BLaER1 (cell line): Measurements from ENCODE around the gene HLF.

Source experiments
- H3K27ac ChIP-seq: shearing (Covaris generic); formaldehyde crosslinking; 2 replicates; pipeline ENCODE4 v1.8.1; 2022
- H3K27me3 ChIP-seq: shearing (Covaris generic); formaldehyde crosslinking; 2 replicates; pipeline ENCODE4 v1.8.1; 2022
- H3K36me3 ChIP-seq: shearing (Covaris generic); formaldehyde crosslinking; 2 replicates; pipeline ENCODE4 v1.8.1; 2022
- H3K4me1 ChIP-seq: shearing (Covaris generic); formaldehyde crosslinking; 2 replicates; pipeline ENCODE4 v1.8.1; 2022
- H3K4me2 ChIP-seq: shearing (Covaris generic); formaldehyde crosslinking; 2 replicates; pipeline ENCODE4 v1.8.1; 2022
- H3K4me3 ChIP-seq: shearing (Covaris generic); formaldehyde crosslinking; 2 replicates; pipeline ENCODE4 v1.8.1; 2022
- H3K9ac ChIP-seq: shearing (Covaris generic); formaldehyde crosslinking; 2 replicates; pipeline ENCODE4 v1.8.1; 2022
- H3K9me3 ChIP-seq: shearing (Covaris generic); formaldehyde crosslinking; 2 replicates; pipeline ENCODE4 v1.8.1; 2022
- H4K20me1 ChIP-seq: shearing (Covaris generic); formaldehyde crosslinking; 2 replicates; pipeline ENCODE4 v1.8.1; 2022
- Cebpa-rat ChIP-seq: shearing (Covaris generic); IDR thresholded peaks from 2 replicates; pipeline ENCODE4 v1.8.1; 2022

The HLF gene

GRCh38 chr17:55246583-55246982 is 18.2 kb upstream of the HLF start:
- H3K36me3 ChIP-seq = no peaks in the 10 kb centered on the region
- H4K20me1 ChIP-seq = no peaks in the 10 kb centered on the region
- peaks cover 10% of the 10 kb centered on the region for H3K4me1 ChIP-seq
- H3K4me3 ChIP-seq = no peak overlapping the region
- no peak overlapping the region for H3K9ac ChIP-seq
- H3K9me3 ChIP-seq = peaks cover 5% of the 10 kb centered on the region; the same call in 1 of the 2 replicates
- H3K27ac ChIP-seq = no peak overlapping the region
- no peaks in the 10 kb centered on the region for H3K27me3 ChIP-seq
- H3K4me2 ChIP-seq = peak overlapping the region; percentile 6; the same call in 1 of the 2 replicates
- TF ChIP-seq Cebpa-rat = no peak

GRCh38 chr17:55248077-55248476 is 16.7 kb upstream of the HLF start:
- 0 out of 2 replicates have a peak, but pooled peaks cover 5% of the 10 kb centered on the region for H3K9me3 ChIP-seq
- no peak for TF ChIP-seq Cebpa-rat
- no peak overlapping the region for H3K4me3 ChIP-seq
- H3K27me3 ChIP-seq = no peaks in the 10 kb centered on the region
- H3K36me3 ChIP-seq = no peaks in the 10 kb centered on the region
- H3K27ac ChIP-seq = no peak overlapping the region
- H3K9ac ChIP-seq = no peak overlapping the region
- no peaks in the 10 kb centered on the region for H4K20me1 ChIP-seq
- H3K4me1 ChIP-seq = peaks cover 10% of the 10 kb centered on the region
- no peak overlapping the region for H3K4me2 ChIP-seq

GRCh38 chr17:55249861-55250260 is 14.9 kb upstream of the HLF start:
- H3K4me3 ChIP-seq = no peak overlapping the region

GRCh38 chr17:55254375-55254774 is 10.4 kb upstream of the HLF start:
- Histone ChIP-seq H3K4me2 (no peak overlapping the region), H4K20me1 (no peaks in the 10 kb centered on the region), H3K9me3 (no peaks in the 10 kb centered on the region), H3K27ac (no peak overlapping the region), H3K36me3 (no peaks in the 10 kb centered on the region), H3K27me3 (no peaks in the 10 kb centered on the region), H3K4me3 (no peak overlapping the region), H3K4me1 (no peaks in the 10 kb centered on the region), H3K9ac (no peak overlapping the region)
- TF ChIP-seq Cebpa-rat = no peak

More at GRCh38 chr17:55249861-55250260, 14.9 kb upstream of the HLF start:
- Histone ChIP-seq H3K36me3 (no peaks in the 10 kb centered on the region), H3K4me1 (peaks cover 10% of the 10 kb centered on the region), H4K20me1 (no peaks in the 10 kb centered on the region), H3K9me3 (0 out of 2 replicates have a peak, but pooled peaks cover 5% of the 10 kb centered on the region), H3K27me3 (no peaks in the 10 kb centered on the region), H3K4me2 (no peak overlapping the region), H3K9ac (no peak overlapping the region), H3K27ac (no peak overlapping the region)
- no peak for TF ChIP-seq Cebpa-rat

GRCh38 chr17:55258578-55259135 is 6.1 kb upstream of the HLF start:
- Histone ChIP-seq H3K4me3 (no peak overlapping the region), H4K20me1 (no peaks in the 10 kb centered on the region), H3K4me1 (no peaks in the 10 kb centered on the region), H3K27ac (no peak overlapping the region), H3K27me3 (peaks cover 16% of the 10 kb centered on the region), H3K36me3 (no peaks in the 10 kb centered on the region), H3K4me2 (no peak overlapping the region), H3K9me3 (peaks cover 9% of the 10 kb centered on the region), H3K9ac (no peak overlapping the region)
- TF ChIP-seq Cebpa-rat = no peak

- no peak overlapping the region for H3K4me3 ChIP-seq
- no peak overlapping the region for H3K9ac ChIP-seq
- no peak overlapping the region for H3K4me2 ChIP-seq
- H3K36me3 ChIP-seq = no peaks in the 10 kb centered on the region
- H3K9me3 ChIP-seq = peaks cover 18% of the 10 kb centered on the region
- H4K20me1 ChIP-seq = no peaks in the 10 kb centered on the region
- no peak overlapping the region for H3K27ac ChIP-seq
- no peaks in the 10 kb centered on the region for H3K4me1 ChIP-seq
- peaks cover 27% of the 10 kb centered on the region for H3K27me3 ChIP-seq
- TF ChIP-seq Cebpa-rat = no peak
Measured at GRCh38 chr17:55259684-55260111, 5.1 kb upstream of the HLF start.

GRCh38 chr17:55261311-55261710 is 3.4 kb upstream of the HLF start:
- H3K4me1 ChIP-seq = no peaks in the 10 kb centered on the region
- no peaks in the 10 kb centered on the region for H3K36me3 ChIP-seq
- no peak overlapping the region for H3K9ac ChIP-seq
- peaks cover 43% of the 10 kb centered on the region for H3K27me3 ChIP-seq
- peaks cover 28% of the 10 kb centered on the region for H3K9me3 ChIP-seq
- H3K4me3 ChIP-seq = no peak overlapping the region
- H3K4me2 ChIP-seq = no peak overlapping the region
- TF ChIP-seq Cebpa-rat = no peak
- H4K20me1 ChIP-seq = no peaks in the 10 kb centered on the region
- no peak overlapping the region for H3K27ac ChIP-seq

GRCh38 chr17:55263569-55264277 is 1.0 kb upstream of the HLF start:
- Histone ChIP-seq H3K9me3 (peaks cover 28% of the 10 kb centered on the region), H3K4me2 (no peak overlapping the region), H3K27ac (no peak overlapping the region), H4K20me1 (no peaks in the 10 kb centered on the region), H3K27me3 (peaks cover 64% of the 10 kb centered on the region), H3K4me3 (no peak overlapping the region), H3K9ac (no peak overlapping the region), H3K4me1 (no peaks in the 10 kb centered on the region), H3K36me3 (no peaks in the 10 kb centered on the region)
- no peak for TF ChIP-seq Cebpa-rat

- Histone ChIP-seq H4K20me1 (no peaks in the 10 kb centered on the region), H3K4me2 (no peak overlapping the region), H3K9ac (no peak overlapping the region), H3K4me3 (no peak overlapping the region), H3K9me3 (peaks cover 28% of the 10 kb centered on the region), H3K27ac (no peak overlapping the region), H3K27me3 (peaks cover 66% of the 10 kb centered on the region), H3K4me1 (no peaks in the 10 kb centered on the region), H3K36me3 (no peaks in the 10 kb centered on the region)
- no peak for TF ChIP-seq Cebpa-rat
Measured at GRCh38 chr17:55264278-55264644, 499 bp upstream of the HLF start.

GRCh38 chr17:55265311-55266021 is 706 bp downstream of the HLF start:
- Histone ChIP-seq H3K27ac (no peak overlapping the region), H3K9me3 (peaks cover 28% of the 10 kb centered on the region), H3K27me3 (peaks cover 66% of the 10 kb centered on the region), H3K4me1 (no peaks in the 10 kb centered on the region), H4K20me1 (no peaks in the 10 kb centered on the region), H3K4me2 (peak overlapping the region; percentile 50), H3K9ac (no peak overlapping the region), H3K4me3 (peak overlapping the region; percentile 51), H3K36me3 (no peaks in the 10 kb centered on the region)
- no peak for TF ChIP-seq Cebpa-rat
